Effector memory CD4-positive, alpha-beta T cell (primary cell): ENCODE data around the gene NEDD4L.

ENCODE experiments used
- DNase-seq, 3 donors: peaks; one replicate each; pipeline ENCODE4 v3.0.0-alpha.2; 2020
- H3K27ac ChIP-seq: 2 replicates; pipeline ENCODE4 v1.7.0; 2013; ENCODE audit warnings: mild to moderate bottlenecking, low read length, moderate library complexity; ENCODE audit not compliant: insufficient read depth, poor library complexity, severe bottlenecking
- H3K27me3 ChIP-seq: replicated peaks from 2 replicates; pipeline ENCODE4 v1.7.0; 2013; ENCODE audit warnings: mild to moderate bottlenecking, low read length; ENCODE audit not compliant: insufficient read depth, control insufficient read depth, poor library complexity, severe bottlenecking
- H3K36me3 ChIP-seq: 2 replicates; pipeline ENCODE4 v1.7.0; 2013; ENCODE audit warnings: mild to moderate bottlenecking, low read length, moderate library complexity; ENCODE audit not compliant: control insufficient read depth, insufficient read depth
- H3K4me1 ChIP-seq: 2 replicates; pipeline ENCODE4 v1.7.0; 2013; ENCODE audit warnings: low read length, mild to moderate bottlenecking; ENCODE audit not compliant: control insufficient read depth, insufficient read depth, poor library complexity, severe bottlenecking
- H3K4me3 ChIP-seq: 2 replicates; pipeline ENCODE4 v1.7.0; 2013; ENCODE audit warnings: low read length, low read depth, mild to moderate bottlenecking; ENCODE audit not compliant: insufficient read depth, poor library complexity, severe bottlenecking
- H3K9me3 ChIP-seq: 2 replicates; pipeline ENCODE4 v1.7.0; 2013; ENCODE audit warnings: mild to moderate bottlenecking, low read length, moderate library complexity; ENCODE audit not compliant: control insufficient read depth

Gene NEDD4L

GRCh38 chr18:58012356-58012755 is 31.7 kb upstream of the NEDD4L start:
- H3K27ac ChIP-seq: no peak overlapping the region
- H3K4me1 ChIP-seq: no peaks in the 10 kb centered on the region
- H3K36me3 ChIP-seq: no peaks in the 10 kb centered on the region
- no peaks in the 10 kb centered on the region for H3K27me3 ChIP-seq
- DNase-seq: no peak
- H3K9me3 ChIP-seq: no peaks in the 10 kb centered on the region
- H3K4me3 ChIP-seq: no peak overlapping the region

- H3K27me3 ChIP-seq: no peaks in the 10 kb centered on the region
- no peak overlapping the region for H3K4me3 ChIP-seq
- H3K4me1 ChIP-seq: no peaks in the 10 kb centered on the region
- DNase-seq: no peak
- H3K9me3 ChIP-seq: no peaks in the 10 kb centered on the region
- no peak overlapping the region for H3K27ac ChIP-seq
- H3K36me3 ChIP-seq: no peaks in the 10 kb centered on the region
Measured at GRCh38 chr18:58013241-58014211, 30.5 kb upstream of the NEDD4L start.

- Histone ChIP-seq H3K36me3 (no peaks in the 10 kb centered on the region), H3K27me3 (no peaks in the 10 kb centered on the region), H3K27ac (no peak overlapping the region), H3K9me3 (no peaks in the 10 kb centered on the region), H3K4me1 (no peaks in the 10 kb centered on the region), H3K4me3 (no peak overlapping the region)
- DNase-seq: no peak
Measured at GRCh38 chr18:58015065-58015780, 28.8 kb upstream of the NEDD4L start.

GRCh38 chr18:58017267-58017666 is 26.8 kb upstream of the NEDD4L start:
- H3K4me1 ChIP-seq: no peaks in the 10 kb centered on the region
- H3K36me3 ChIP-seq: no peaks in the 10 kb centered on the region
- H3K9me3 ChIP-seq: no peaks in the 10 kb centered on the region
- no peak for DNase-seq
- no peak overlapping the region for H3K4me3 ChIP-seq
- H3K27ac ChIP-seq: no peak overlapping the region
- no peaks in the 10 kb centered on the region for H3K27me3 ChIP-seq

GRCh38 chr18:58020567-58021107 is 23.4 kb upstream of the NEDD4L start:
- Histone ChIP-seq H3K27ac (no peak overlapping the region), H3K4me1 (no peaks in the 10 kb centered on the region), H3K27me3 (no peaks in the 10 kb centered on the region), H3K36me3 (no peaks in the 10 kb centered on the region), H3K9me3 (no peaks in the 10 kb centered on the region), H3K4me3 (no peak overlapping the region)
- DNase-seq: no peak

- Histone ChIP-seq H3K4me1 (no peaks in the 10 kb centered on the region), H3K4me3 (no peak overlapping the region), H3K27me3 (no peaks in the 10 kb centered on the region), H3K27ac (no peak overlapping the region), H3K36me3 (no peaks in the 10 kb centered on the region), H3K9me3 (no peaks in the 10 kb centered on the region)
- DNase-seq: no peak
Measured at GRCh38 chr18:58021504-58021903, 22.5 kb upstream of the NEDD4L start.

- Histone ChIP-seq H3K36me3 (no peaks in the 10 kb centered on the region), H3K27me3 (no peaks in the 10 kb centered on the region), H3K9me3 (no peaks in the 10 kb centered on the region), H3K4me1 (no peaks in the 10 kb centered on the region), H3K4me3 (no peak overlapping the region), H3K27ac (no peak overlapping the region)
- no peak for DNase-seq
Measured at GRCh38 chr18:58023108-58023507, 20.9 kb upstream of the NEDD4L start.

GRCh38 chr18:58024139-58024538 is 19.9 kb upstream of the NEDD4L start:
- Histone ChIP-seq H3K27me3 (no peaks in the 10 kb centered on the region), H3K4me3 (no peak overlapping the region), H3K27ac (no peak overlapping the region), H3K4me1 (no peaks in the 10 kb centered on the region), H3K9me3 (no peaks in the 10 kb centered on the region), H3K36me3 (no peaks in the 10 kb centered on the region)
- no peak for DNase-seq

- H3K27me3 ChIP-seq: no peaks in the 10 kb centered on the region
Measured at GRCh38 chr18:58025205-58025604, 18.8 kb upstream of the NEDD4L start.

GRCh38 chr18:58025733-58026132 is 18.3 kb upstream of the NEDD4L start:
- no peaks in the 10 kb centered on the region for H3K27me3 ChIP-seq
- H3K36me3 ChIP-seq: no peaks in the 10 kb centered on the region
- no peak overlapping the region for H3K27ac ChIP-seq
- DNase-seq: no peak
- no peaks in the 10 kb centered on the region for H3K4me1 ChIP-seq
- H3K4me3 ChIP-seq: no peak overlapping the region
- H3K9me3 ChIP-seq: no peaks in the 10 kb centered on the region

More at GRCh38 chr18:58025205-58025604, 18.8 kb upstream of the NEDD4L start:
- no peak for DNase-seq
- H3K9me3 ChIP-seq: no peaks in the 10 kb centered on the region
- H3K36me3 ChIP-seq: no peaks in the 10 kb centered on the region
- H3K4me1 ChIP-seq: no peaks in the 10 kb centered on the region
- H3K27ac ChIP-seq: no peak overlapping the region
- H3K4me3 ChIP-seq: no peak overlapping the region
